Activated CD8-positive, alpha-beta memory T cell treated with anti-CD3 and anti-CD28 coated beads, Interleukin-2, amount 10 ng/mL, durations not matched to agents 7 days and 5 days (primary cell): ENCODE data around the gene CLEC18B. TPM values are rescaled to one million over a fixed set of nuclear protein-coding genes. Genes with fewer than 3 reads are reported as not detected.
"Not testable (repeated sequence)": the region's sequence is repeated elsewhere in the genome, so short reads cannot be mapped to it uniquely, and the experiment has no call there.

Experiments
- ATAC-seq: fragments of 150-1000 bp; cut with Tn5 transposase; one replicate; pipeline ENCODE4 v1.10.0; 2021; ENCODE audit warnings: moderate library complexity
- CTCF ChIA-PET: fragments of 350-600 bp; sonication (Branson Sonifier 250); formaldehyde crosslinking; loops from one replicate; lab custom pipeline; 2021; ENCODE audit warnings: antibody characterized with exemption; lab: Charles Lee
- DNase-seq: peaks from one replicate; pipeline ENCODE4 v3.0.0-alpha.2; 2020
- H3K27ac Mint-ChIP-seq: one replicate; pipeline ENCODE4 v1.8.0; 2021; ENCODE audit warnings: mild to moderate bottlenecking, mixed read lengths
- H3K27me3 Mint-ChIP-seq: one replicate; pipeline ENCODE4 v1.8.0; 2021; ENCODE audit warnings: mixed read lengths
- H3K36me3 Mint-ChIP-seq: one replicate; pipeline ENCODE4 v1.8.0; 2021; ENCODE audit warnings: mild to moderate bottlenecking, mixed read lengths
- H3K4me1 Mint-ChIP-seq: one replicate; pipeline ENCODE4 v1.8.0; 2021; ENCODE audit warnings: mixed read lengths
- H3K4me3 Mint-ChIP-seq: one replicate; pipeline ENCODE4 v1.8.0; 2021; ENCODE audit warnings: mild to moderate bottlenecking, moderate library complexity, mixed read lengths
- H3K9me3 Mint-ChIP-seq: one replicate; pipeline ENCODE4 v1.8.0; 2022; ENCODE audit warnings: low read depth, mixed read lengths
- total RNA-seq, 2 experiments: library from RNA; stranded (reverse); gene quantifications; one replicate each; pipeline ENCODE4 v1.2.3, GENCODE V29; 2021

Gene CLEC18B
- total RNA-seq, 2 experiments from 2014 or later = 0.59 to 0.67 TPM

DNA sequence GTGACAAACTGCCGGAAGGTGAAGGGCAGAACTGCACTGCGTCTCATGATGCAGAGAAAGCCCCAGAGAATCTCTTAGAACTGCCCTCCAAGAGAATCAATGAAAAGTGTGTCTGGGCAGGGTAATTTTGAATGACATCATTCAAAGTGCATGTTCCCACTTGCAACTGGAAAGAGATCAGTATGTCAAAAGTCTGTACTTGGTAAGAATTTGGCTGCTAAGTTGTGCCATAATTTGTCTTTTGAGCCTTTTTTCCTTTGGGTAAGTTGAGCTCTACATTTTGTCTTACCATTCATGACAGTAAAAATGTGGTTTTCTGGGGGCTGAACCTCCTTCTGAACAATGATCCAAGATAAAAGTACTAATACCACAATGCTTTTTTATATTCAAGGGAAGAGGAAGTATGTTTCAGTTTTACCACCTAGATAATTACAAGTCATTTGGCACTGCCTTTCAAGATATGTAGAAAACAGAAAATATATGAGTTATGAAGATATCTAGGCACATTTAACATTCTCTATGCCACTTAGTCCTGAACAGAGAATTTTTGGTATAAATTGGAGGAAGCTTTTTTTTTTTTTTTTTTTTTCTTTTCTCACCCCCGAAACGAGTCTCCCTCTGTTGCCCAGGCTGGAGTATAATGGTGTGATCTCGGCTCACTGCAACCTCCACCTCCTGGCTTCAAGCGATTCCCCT lies 38.8 kb downstream of the CLEC18B start:
- H3K4me3 Mint-ChIP-seq, H3K4me1 Mint-ChIP-seq: not testable (repeated sequence)

DNA sequence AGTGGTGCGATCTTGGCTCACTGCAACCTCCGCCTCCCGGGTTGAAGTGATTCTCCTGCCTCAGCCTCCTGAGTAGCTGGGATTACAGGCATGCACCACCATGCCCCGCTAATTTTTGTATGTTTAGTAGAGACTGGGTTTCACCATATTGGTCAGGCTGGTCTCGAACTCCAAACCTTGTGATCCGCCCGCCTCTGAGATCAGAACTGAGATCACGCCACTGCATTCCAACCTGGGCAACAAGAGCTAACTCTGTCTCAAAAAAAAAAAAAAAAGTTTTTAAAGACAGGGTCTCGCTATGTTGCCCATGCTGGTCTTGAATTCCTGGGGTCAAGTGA lies 47.5 kb downstream of the CLEC18B start:
- H3K27me3 Mint-ChIP-seq, H3K36me3 Mint-ChIP-seq, DNase-seq, H3K9me3 Mint-ChIP-seq, ATAC-seq, CTCF ChIA-PET, H3K4me1 Mint-ChIP-seq, H3K27ac Mint-ChIP-seq, H3K4me3 Mint-ChIP-seq: not testable (repeated sequence)

More for the DNA sequence above, 38.8 kb downstream of the CLEC18B start:
- H3K27ac Mint-ChIP-seq, H3K27me3 Mint-ChIP-seq, DNase-seq, H3K36me3 Mint-ChIP-seq, H3K9me3 Mint-ChIP-seq, CTCF ChIA-PET, ATAC-seq: not testable (repeated sequence)

DNA sequence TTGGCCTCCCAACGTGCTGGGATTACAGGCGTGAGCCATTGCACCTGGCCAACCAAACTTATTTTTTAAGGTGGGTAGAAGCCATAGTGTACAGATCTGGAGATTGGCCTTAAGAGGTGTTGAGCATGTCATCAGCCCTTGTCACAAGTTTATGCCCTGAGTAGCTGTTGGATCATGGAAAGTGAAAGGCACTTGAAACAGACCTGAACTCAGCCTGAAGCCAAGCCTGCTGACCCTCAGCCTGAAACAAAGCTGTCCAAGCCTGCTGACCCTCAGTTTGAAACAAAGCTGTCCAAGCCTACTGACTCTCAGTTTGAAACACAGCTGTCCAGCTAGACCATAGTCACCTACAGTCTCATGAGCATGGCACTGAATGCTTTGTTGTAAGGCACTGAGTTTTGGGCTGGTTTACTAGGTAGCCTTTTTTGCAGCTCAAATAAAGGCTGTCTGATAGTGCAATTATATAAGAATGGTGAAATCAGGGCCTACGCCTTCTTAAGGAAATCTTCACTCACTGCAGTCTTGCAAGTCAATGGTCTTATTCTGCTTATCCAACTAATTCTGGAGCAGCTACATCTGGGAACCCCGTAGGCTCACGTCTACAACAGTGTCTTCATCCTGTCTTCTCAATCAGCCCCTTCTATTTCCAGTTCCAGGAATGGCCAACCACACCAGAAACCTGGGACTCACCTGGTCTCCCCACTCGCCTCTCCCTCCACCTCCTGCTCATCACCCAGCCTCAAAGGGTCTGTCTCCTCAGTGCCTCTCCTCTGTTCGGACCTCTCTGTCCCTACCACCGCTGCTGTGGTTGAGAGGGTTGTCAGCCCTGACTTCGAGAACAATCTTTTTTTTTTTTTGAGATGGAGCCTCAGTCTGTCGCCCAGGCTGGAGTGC lies 48.1 kb downstream of the CLEC18B start:
- no peaks in the 10 kb centered on the region for H3K27me3 Mint-ChIP-seq
- ATAC-seq = no peak

DNA sequence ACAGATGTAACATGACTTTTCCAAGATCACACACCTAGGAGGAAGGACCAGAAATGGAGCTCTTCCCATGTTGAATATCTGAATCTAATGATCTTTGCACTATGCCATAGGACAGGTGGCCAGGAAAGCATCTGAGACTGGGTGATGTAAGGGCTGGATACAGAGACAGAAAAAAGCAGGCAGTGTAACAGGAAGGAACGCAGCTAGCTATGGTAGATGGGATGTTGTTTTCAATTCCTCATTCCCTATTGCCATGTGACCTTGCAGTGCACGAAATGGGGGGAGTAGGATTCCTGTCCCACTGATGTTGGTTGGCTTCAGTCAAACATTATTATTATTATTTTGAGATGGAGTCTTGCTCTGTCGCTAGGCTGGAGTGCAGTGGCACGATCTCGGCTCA lies 48.9 kb downstream of the CLEC18B start:
- H3K27ac Mint-ChIP-seq = no peak overlapping the region
- H3K9me3 Mint-ChIP-seq = no peaks in the 10 kb centered on the region
- no peak overlapping the region for H3K4me3 Mint-ChIP-seq
- H3K36me3 Mint-ChIP-seq = no peaks in the 10 kb centered on the region
- ATAC-seq (no peak), DNase-seq (no peak)
- peaks cover 4% of the 10 kb centered on the region for H3K4me1 Mint-ChIP-seq
- H3K27me3 Mint-ChIP-seq = no peaks in the 10 kb centered on the region
- CTCF ChIA-PET = interaction anchor here (1.5 kb wide), 1 partner anchor 62 kb away, joined by 3 read pairs; no protein-coding TSS in a partner anchor

More for the DNA sequence above, 48.1 kb downstream of the CLEC18B start:
- Mint-ChIP-seq H3K4me3 (no peak overlapping the region), H3K4me1 (peaks cover 2% of the 10 kb centered on the region), H3K36me3 (no peaks in the 10 kb centered on the region), H3K9me3 (no peaks in the 10 kb centered on the region), H3K27ac (no peak overlapping the region)
- DNase-seq = no peak
- CTCF ChIA-PET = interaction anchor here (1.5 kb wide), 1 partner anchor 63 kb away, joined by 3 read pairs; no protein-coding TSS in a partner anchor

DNA sequence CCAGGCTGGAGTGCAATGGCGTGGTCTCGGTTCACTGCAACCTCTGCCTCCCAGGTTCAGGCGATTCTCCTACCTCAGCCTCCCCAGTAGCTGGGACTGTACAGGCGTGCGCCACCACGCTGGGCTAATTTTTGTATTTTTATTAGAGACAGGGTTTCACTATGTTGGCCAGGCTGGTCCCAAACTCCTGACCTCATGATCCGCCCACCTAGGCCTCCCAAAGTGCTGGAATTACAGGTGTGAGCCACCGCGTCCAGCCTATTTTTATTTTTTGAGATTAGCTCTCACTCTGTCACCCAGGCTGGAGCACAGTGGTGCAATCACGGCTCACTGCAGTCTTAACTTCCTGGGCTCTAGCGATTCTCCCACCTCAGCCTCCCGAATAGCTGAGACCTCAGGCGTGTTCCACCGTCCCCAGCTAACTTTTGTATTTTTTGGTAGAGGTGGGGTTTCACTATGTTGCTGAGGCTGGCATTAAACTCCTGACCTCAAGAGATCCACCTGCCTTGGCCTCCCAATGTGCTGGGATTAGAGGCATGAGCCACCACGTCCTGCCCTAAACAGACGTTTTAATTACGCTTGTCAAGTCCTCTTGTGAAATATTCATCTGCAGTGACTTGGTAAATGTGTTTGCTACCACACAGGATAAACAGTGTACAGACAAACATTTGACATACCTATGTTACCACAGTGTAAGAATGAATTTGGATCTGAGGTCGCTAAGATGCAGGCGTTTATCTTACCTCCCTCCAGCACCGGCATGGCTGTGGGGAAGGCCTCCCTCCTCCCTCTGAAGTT lies 50.7 kb downstream of the CLEC18B start:
- H3K27ac Mint-ChIP-seq, CTCF ChIA-PET, H3K9me3 Mint-ChIP-seq, H3K4me3 Mint-ChIP-seq, ATAC-seq, DNase-seq, H3K36me3 Mint-ChIP-seq, H3K27me3 Mint-ChIP-seq: not testable (repeated sequence)
- peaks cover 14% of the 10 kb centered on the region for H3K4me1 Mint-ChIP-seq

DNA sequence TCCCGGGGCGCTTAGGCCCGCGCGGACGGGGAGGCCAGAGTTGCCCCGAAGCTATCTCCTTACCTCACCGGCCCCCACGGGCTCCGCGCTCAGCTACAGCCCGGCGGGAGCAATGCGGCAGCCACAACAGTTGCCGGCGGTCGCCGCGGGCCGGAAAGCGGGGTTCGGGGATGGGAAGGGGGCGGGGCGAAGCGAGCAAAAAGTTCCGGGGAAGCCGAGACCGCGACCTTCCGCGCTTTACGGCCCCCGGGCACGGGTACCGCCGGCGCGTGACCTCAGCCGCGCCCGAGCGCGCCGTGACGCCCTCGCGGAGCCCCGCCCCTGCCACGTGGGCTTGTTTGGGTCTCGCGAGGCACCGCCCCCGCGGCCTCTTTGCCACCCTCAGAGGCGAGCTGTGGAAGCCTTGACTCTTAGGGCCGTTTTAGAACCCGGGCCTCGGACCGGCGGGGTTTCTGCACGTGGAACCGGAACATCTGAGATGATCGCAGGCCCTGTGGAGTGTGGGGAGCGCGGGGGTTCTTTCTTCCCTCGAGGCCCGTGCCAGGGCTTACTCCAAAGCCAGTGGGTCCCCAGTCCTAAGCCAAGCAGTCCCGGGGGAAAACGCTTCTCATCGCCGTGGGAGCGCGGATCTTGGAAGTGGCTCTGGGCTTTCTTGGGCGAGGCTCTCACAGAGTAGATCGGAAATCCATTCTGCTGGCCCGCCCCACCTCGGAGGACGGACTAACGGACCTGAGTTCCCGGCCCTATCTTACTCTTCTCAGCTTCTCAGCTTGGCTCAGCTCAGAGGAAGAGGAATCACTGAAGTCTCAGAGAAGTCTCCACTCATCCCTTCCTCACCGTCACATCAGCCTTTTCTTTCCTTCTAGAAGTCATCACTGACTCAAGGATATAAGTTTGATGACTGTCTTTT lies 53.0 kb downstream of the CLEC18B start:
- H3K4me3 Mint-ChIP-seq = peak overlapping the region; percentile 94
- H3K36me3 Mint-ChIP-seq, H3K27me3 Mint-ChIP-seq, CTCF ChIA-PET, H3K9me3 Mint-ChIP-seq: not testable (repeated sequence)
- ATAC-seq (peak; percentile 95), DNase-seq (peak; percentile 98)
- H3K4me1 Mint-ChIP-seq = peaks cover 16% of the 10 kb centered on the region
- peak overlapping the region; percentile 87 for H3K27ac Mint-ChIP-seq

DNA sequence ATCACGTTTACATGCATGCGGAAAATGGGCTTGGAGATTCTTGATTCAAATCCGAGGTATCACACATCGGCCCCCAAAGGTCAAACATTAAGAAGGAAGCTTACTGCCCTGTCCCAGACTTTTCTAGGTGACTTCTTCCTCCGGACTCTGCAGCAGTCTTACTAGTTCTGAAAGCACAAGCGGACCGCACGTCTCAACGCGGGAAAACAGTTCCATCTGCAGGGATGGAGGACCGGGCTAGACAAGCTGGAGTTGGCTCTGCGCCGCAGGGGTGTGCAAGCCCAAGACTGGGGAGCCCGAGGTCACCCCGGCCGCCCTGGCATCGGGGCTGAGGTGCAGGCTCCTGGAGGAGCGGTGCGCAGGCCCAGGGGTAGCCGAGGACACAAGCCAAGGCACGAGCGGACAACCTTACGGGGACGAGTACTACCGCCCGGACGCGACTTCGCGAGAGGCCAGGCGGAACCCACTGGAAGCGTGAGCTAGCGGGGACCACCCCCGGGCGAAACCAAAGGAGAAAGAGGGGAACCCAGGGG lies 53.7 kb downstream of the CLEC18B start:
- Mint-ChIP-seq H3K4me1 (peaks cover 16% of the 10 kb centered on the region), H3K4me3 (peak overlapping the region; percentile 94), H3K27ac (peak overlapping the region; percentile 87)
- H3K27me3 Mint-ChIP-seq, H3K36me3 Mint-ChIP-seq, CTCF ChIA-PET, H3K9me3 Mint-ChIP-seq: not testable (repeated sequence)
- ATAC-seq (peak; percentile 55), DNase-seq (peak; percentile 67)

DNA sequence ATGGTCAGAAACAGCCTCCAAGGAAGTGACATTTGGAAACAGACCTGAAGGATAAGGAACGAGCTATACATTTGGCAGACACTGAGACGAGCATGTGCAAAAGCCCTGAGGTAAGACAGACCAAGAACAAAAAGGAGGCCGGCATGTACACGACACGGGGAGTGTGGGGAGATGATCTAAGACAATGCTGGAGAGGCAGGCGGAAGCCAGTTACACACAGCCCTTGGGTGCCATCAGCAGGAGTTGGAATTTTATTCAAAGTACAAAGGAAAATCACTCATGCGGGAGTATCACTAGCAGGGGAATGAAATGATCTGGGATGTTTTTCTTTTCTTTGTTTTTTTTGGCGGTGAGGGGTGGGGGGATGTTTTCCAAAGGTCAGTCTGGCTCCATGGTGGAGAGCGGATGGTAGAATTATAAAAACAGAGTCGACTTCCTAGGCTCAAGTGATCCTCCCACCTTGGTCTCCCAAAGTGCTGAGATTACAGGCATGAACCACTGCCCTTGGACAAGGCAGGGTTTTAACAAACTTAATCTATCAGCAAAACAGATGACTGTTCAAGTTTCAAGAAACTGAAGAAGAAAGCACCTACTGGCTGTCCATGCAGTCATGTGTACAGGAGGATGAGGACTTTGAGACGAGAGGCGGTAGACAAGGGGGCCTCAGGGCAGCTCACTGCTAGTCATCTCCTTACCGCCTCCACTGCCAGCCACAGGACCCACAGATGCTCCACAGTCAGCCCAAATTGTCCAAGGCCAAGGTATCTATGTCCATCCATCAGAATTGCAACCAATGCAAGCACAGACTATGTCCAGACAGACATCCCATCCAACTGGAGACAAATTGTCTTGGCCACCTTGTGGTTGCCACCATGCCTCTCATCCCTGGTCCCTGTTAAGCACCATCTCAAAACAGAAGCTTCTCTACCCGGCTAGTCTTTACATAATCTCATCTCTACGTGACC lies 59.4 kb downstream of the CLEC18B start:
- H3K9me3 Mint-ChIP-seq, H3K27ac Mint-ChIP-seq, H3K27me3 Mint-ChIP-seq, DNase-seq, H3K4me3 Mint-ChIP-seq: not testable (repeated sequence)
- H3K4me1 Mint-ChIP-seq = peaks cover 11% of the 10 kb centered on the region
- CTCF ChIA-PET = interaction anchor here (1.5 kb wide), 1 partner anchor 52 kb away, joined by 4 read pairs; no protein-coding TSS in a partner anchor
- peak; percentile 7 for ATAC-seq
- peaks cover 13% of the 10 kb centered on the region for H3K36me3 Mint-ChIP-seq

Other genes with a start within 250 kb of the CLEC18B start
- 100 to 1,000 TPM in 1 of 2 experiments, 10 to 100 TPM in 1; 91.6 to 110 TPM for gene PSMD7, start 124.7 kb downstream of the CLEC18B start, total RNA-seq
- not detected for gene NPIPB15, start 45.2 kb downstream of the CLEC18B start, total RNA-seq
- 10 to 100 TPM; 74.0 to 86.9 TPM for gene GLG1, start 185.6 kb upstream of the CLEC18B start, total RNA-seq
- gene RFWD3, start 245.4 kb upstream of the CLEC18B start, total RNA-seq = 100 to 1,000 TPM; 121 to 162 TPM